Bronchial smooth muscle cell (primary cell): ENCODE results near the gene LRP11. TPM values are rescaled to one million over a fixed set of nuclear protein-coding genes. Genes with fewer than 3 reads are reported as not detected.

Source experiments
- total RNA-seq: library from RNA; depleted of rRNA; stranded (reverse); fragments of >200 nt; gene quantifications from 2 replicates; pipeline ENCODE4 v1.2.1, GENCODE V29; 2014

The LRP11 gene
- total RNA-seq = 62.1 and 76.1 TPM in 2 replicates

GRCh38 chr6:149863698-149864577 is at the start of gene LRP11:
Gene LRP11 (minus strand): TSS chr6:149864359. CDS start chr6:149864020, 339 bp downstream.

GRCh38 chr6:149897855-149898744 is 33.9 kb upstream of the LRP11 start, which contains the start of gene RAET1E:
Gene RAET1E (minus strand): TSS chr6:149898113. CDS start chr6:149890901, 7,212 bp downstream.

Other genes starting within 250 kb of the LRP11 start
- 32.9 and 41.8 TPM in 2 replicates for gene KATNA1, start 215.6 kb downstream of the LRP11 start, total RNA-seq
- 3.9 and 4.9 TPM in 2 replicates for gene LATS1, start 146.3 kb downstream of the LRP11 start, total RNA-seq
- gene NUP43, start 117.8 kb downstream of the LRP11 start, total RNA-seq = 12.0 and 14.5 TPM in 2 replicates
- 75.0 and 92.0 TPM in 2 replicates for gene PCMT1, start 114.6 kb downstream of the LRP11 start, total RNA-seq
- gene RAET1E, start 33.8 kb upstream of the LRP11 start, total RNA-seq = 1.1 and 1.4 TPM in 2 replicates
- 6.1 and 10.5 TPM in 2 replicates for gene RAET1G, start 58.8 kb upstream of the LRP11 start, total RNA-seq
- 1.9 and 2.9 TPM in 2 replicates for gene ULBP2, start 77.7 kb upstream of the LRP11 start, total RNA-seq
- 0.32 TPM in 1 of 2 replicates, not detected in the other for gene ULBP1, start 99.6 kb upstream of the LRP11 start, total RNA-seq
- gene RAET1L, start 161.2 kb upstream of the LRP11 start, total RNA-seq = not detected in 2 replicates
- gene ULBP3, start 204.8 kb upstream of the LRP11 start, total RNA-seq = 8.4 and 9.5 TPM in 2 replicates